ENCODE results near the gene GRIN2A.
A peak's percentile ranks its signal among the peaks of the same experiment; 100 is the strongest.

Gene GRIN2A

DNA sequence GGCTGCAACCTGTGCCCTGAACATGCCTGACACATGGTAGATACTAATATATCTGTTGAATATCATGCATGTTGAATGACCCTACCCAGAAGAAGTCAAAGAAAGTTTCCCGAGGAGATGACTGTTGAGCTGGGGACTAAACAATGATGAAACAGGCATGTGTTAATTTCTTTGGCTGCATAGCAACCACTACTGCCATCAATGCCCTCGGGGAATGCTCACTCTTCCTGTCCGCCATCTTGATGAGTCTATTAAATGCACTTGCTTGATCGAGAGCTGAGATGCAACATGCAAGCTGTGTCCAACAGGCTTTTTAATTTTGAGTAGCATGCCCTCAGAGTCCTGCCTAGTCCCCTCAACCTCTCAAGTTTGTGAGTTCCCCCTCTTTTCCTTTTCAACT is 31.3 kb downstream of the GRIN2A start:
- H3K4me3 ChIP-seq (ENCODE audit: control insufficient read depth, low read depth, low read length), result no peak overlapping the region
- TF ChIP-seq, protein P1, sequence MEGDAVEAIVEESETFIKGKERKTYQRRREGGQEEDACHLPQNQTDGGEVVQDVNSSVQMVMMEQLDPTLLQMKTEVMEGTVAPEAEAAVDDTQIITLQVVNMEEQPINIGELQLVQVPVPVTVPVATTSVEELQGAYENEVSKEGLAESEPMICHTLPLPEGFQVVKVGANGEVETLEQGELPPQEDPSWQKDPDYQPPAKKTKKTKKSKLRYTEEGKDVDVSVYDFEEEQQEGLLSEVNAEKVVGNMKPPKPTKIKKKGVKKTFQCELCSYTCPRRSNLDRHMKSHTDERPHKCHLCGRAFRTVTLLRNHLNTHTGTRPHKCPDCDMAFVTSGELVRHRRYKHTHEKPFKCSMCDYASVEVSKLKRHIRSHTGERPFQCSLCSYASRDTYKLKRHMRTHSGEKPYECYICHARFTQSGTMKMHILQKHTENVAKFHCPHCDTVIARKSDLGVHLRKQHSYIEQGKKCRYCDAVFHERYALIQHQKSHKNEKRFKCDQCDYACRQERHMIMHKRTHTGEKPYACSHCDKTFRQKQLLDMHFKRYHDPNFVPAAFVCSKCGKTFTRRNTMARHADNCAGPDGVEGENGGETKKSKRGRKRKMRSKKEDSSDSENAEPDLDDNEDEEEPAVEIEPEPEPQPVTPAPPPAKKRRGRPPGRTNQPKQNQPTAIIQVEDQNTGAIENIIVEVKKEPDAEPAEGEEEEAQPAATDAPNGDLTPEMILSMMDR (conservative IDR thresholded peaks at IDR 0.05; ENCODE audit: control insufficient read depth, insufficient read depth, low read depth, low read length), result no peak
- DNase-seq (ENCODE audit: low read depth), result peak; percentile 7

DNA sequence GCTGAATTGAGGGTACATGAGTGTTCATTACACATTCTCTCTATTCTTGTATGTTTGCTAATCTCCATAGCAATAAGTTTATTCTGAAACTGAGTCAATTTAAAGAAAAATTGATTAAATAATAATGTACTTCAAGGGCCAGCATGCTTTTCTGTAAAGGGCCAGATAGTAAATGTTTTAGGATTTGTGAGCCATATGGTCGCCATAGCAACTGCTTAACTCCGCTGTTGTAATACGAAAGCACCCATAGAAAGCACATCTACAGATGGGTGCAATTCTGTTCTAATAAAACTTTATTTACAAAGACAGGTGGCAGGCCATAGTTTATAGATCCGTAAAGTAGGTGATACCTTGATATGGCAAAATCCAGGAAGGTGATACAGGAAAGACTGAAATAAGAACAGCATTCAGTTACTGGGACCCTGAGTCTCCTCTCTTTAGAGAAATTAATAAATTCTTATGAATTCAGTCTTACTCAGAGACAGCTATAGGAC is 36.6 kb downstream of the GRIN2A start:
- no peak for DNase-seq (ENCODE audit: low read depth)
- H3K4me3 ChIP-seq (ENCODE audit: control insufficient read depth, low read depth, low read length), result no peak overlapping the region
- TF ChIP-seq, protein P1 (conservative IDR thresholded peaks at IDR 0.05; ENCODE audit: control insufficient read depth, insufficient read depth, low read depth, low read length), result no peak

DNA sequence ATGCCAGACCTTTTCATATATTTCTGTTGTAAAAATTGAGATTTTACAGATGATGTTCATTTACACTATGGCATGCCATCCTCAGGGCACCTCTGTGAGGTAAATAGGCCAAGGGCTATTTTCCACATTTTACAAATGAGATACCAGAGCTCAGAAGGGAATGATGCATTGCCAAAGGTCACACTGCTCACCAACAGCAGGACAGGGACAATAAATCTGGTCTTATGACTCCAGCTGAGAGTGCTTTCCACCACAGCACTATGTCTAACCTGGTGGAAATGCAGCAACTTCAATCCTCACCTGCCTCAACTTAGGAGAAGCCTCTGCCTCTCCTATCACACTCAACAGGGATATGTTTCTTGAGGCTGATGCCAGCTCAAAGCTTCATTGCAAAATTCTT is 40.6 kb downstream of the GRIN2A start:
- TF ChIP-seq, protein P1 (conservative IDR thresholded peaks at IDR 0.05; ENCODE audit: control insufficient read depth, insufficient read depth, low read depth, low read length), result no peak
- no peak overlapping the region for H3K4me3 ChIP-seq (ENCODE audit: control insufficient read depth, low read depth, low read length)
- no peak for DNase-seq (ENCODE audit: low read depth)

DNA sequence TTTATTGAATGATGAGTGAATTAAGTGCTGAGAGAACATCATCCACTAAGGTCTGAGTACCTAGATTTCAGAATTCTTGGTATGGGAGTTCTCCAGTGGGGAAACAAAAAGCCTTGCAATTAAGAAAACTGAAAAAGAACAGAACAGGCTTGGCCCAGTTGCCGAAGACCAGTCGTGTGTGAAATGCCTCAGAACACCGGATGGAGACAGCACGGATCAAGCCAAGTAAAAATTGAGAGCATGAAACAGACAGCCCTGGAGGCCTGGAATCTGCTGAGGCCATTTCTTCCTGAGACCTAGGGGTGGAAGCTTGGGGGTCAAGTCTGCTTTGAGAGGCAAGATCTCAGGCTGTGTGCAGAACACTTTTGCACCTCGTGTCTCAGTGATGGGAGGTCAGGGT is 43.3 kb downstream of the GRIN2A start:
- no peak for DNase-seq (ENCODE audit: low read depth)
- TF ChIP-seq, protein P1 (conservative IDR thresholded peaks at IDR 0.05; ENCODE audit: control insufficient read depth, insufficient read depth, low read depth, low read length), result no peak
- no peak overlapping the region for H3K4me3 ChIP-seq (ENCODE audit: control insufficient read depth, low read depth, low read length)

DNA sequence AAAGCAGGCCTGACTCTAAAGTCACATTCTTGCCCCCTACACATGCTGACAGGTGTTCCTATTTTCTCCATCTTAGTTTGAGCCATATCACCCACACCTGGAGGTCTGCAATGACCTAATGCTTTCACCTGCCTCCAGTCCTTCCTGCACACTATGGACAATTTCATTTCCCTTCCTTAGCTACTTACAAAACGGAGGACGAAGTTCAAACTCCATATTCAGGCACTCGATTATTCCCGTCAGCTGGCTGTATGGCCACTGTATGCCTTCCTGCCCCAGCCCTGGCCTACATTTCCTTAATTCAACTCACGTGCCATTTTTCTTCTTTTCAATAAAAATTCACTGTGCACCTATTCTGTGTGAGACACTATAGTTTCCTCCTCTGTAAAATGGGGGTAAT is 44.9 kb downstream of the GRIN2A start:
- TF ChIP-seq, protein P1 (conservative IDR thresholded peaks at IDR 0.05; ENCODE audit: control insufficient read depth, insufficient read depth, low read depth, low read length), result no peak
- H3K4me3 ChIP-seq (ENCODE audit: control insufficient read depth, low read depth, low read length), result no peak overlapping the region
- DNase-seq (ENCODE audit: low read depth), result no peak

DNA sequence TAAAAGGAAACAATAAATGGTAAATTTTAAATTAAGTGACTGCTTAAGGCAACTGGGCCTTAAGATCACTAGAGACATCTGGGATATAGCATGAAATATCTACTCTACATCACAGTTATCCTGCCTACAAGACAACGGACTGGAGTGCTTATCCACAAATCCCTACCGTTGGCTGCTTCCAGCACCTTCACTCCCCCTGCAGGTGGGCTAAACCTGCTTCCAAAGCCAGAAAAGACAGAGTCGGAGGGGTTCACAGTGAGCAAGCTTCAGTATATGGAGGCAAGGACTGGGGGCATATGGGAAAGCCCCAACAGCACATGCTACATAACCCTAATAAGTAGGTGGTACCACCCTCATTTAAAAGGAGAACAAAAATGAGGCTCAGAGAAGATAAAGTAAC is 45.3 kb downstream of the GRIN2A start:
- TF ChIP-seq, protein P1 (conservative IDR thresholded peaks at IDR 0.05; ENCODE audit: control insufficient read depth, insufficient read depth, low read depth, low read length), result no peak
- no peak overlapping the region for H3K4me3 ChIP-seq (ENCODE audit: control insufficient read depth, low read depth, low read length)
- no peak for DNase-seq (ENCODE audit: low read depth)

DNA sequence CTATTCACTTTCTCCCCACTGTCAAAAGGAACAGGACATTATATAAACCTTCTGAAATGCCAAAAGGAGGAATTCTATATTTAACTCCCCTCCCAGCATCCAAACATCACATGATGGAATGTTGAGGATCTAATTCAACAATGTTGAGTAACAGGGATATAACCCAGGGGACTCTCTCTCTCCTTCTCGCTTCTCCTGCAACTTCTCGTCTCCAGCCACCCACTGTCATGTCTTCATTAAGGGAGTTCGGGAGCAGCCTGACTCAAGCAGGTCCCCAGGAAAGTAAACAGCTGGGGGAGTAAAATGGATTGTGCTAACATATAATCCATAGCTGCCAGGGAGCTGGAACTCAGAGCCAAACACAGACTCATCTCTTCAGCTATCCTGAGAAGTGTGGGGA is 51.7 kb downstream of the GRIN2A start:
- DNase-seq (ENCODE audit: low read depth), result peak; percentile 34
- H3K4me3 ChIP-seq (ENCODE audit: control insufficient read depth, low read depth, low read length), result no peak overlapping the region
- TF ChIP-seq, protein P1 (conservative IDR thresholded peaks at IDR 0.05; ENCODE audit: control insufficient read depth, insufficient read depth, low read depth, low read length), result no peak

Measured in fibroblast of mammary gland (primary cell).